Measurements from ENCODE around the gene APOB.

The APOB gene

GRCh38 chr2:21047141-21048009 is 3.5 kb upstream of the APOB start:
- no peak for ATAC-seq

- no peak for ATAC-seq
Measured at GRCh38 chr2:21046506-21046905, 2.6 kb upstream of the APOB start.

DNA sequence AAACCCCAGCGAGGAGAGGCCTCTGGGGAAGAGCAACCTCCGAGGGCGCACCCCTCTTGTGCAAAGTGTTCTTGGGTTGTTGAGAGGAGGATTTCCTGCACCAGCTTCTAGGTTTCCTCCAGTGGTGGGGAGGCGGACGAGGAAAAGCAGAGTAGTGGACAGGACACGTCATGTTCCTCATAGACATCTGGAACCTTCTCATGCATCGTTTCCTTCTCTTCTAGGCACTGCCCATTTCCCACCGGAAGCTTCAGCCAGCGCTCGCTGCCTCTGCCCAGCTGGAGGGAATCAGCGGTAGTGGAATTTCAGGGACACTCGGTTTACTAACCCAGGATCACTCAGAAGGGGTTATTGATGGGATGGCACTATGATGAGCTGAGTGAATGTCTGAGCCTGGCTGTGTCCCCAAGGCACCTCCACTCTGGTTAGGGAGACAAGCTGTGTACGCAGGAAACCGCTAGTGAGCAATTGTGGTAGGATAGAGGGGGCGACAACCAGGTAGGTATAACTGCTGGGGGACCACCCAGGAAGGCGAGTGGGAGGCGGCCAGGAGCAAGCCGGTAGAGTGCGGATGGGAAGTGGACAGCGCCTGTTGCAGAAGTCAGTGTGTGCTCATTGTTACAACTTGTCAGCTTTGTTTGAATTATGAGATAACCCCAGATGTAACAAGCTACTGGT is 960 bp upstream of the APOB start:
- no peak for ATAC-seq

- no peak for ATAC-seq
Measured at GRCh38 chr2:21042958-21043743, 722 bp downstream of the APOB start.

DNA sequence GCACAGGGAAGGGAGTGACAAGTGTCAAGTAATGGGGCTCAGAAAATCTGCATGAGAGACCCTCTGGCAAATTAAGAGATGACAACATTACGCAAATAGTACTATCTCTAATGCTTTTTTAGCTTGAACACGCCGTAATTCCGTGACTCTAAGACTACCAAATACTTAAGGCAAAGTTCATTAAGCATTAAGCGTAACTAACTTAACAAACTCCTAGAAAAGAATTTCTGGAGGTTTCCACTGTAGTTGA is 1.2 kb downstream of the APOB start:
- ATAC-seq: no peak

- no peak for ATAC-seq
Measured at GRCh38 chr2:21041943-21042707, 1.7 kb downstream of the APOB start.

- no peak for ATAC-seq
Measured at GRCh38 chr2:21041462-21041861, 2.4 kb downstream of the APOB start.

DNA sequence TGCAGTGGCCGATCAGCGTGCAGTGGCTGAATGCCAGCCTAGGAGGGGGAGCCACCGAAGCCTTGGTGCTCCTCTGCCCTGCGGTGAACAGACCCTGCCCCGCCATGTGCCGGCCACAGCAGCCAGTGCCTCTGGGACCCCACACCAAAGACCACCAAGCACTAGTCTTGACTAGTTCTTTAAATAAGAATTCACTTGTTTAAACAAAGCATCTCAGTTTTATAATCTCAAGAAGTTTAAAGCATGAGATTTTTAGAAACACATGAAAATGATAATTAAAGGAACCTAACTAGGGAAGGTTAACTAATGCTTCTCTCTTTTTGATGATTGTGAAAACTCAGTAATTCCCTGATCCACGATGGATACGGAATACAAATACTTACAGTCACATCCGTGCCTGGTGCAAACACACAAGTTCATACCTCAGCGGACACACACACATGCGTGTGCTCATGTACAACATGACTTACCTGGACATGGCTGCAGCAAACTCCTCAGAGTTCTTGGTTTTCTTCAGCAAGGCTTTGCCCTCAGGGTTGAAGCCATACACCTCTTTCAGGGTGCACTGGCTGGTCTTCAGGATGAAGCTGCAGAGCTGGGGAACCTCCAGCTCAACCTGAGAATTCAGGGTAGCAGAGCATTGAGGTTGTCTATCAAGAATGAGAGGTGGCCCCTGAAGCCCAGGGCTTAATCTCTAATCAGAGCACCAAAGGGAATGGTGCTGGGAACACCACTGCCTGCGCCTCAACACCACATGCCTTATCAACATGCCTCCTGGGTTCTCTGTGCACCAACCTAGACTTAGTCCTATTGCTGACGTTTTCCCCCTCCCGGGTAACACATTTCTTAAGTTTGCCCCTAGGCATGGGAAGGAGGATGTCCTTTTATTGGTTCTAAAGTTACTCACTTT is 3.1 kb downstream of the APOB start:
- no peak for ATAC-seq

DNA sequence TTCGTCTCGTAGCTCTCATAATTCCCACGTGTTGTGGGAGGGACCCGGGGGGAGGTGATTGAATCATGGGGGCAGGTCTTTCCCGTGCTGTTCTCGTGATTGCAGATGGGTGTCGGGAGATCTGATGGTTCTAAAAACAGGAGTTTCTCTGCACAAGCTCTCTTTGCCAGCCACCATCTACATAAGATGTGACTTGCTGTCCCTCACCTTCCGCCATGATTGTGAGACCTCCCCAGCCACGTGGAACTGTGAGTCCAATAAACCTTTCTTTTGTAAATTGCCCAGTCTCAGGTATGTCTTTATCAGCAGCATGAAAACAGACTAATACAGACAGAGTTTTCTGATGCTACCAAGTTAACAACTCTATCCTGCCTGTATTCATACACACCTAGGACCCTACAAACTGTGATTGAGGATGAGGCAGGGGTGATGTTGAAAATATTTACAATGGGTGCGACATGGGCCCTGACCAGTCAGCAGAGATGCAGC is 3.9 kb downstream of the APOB start:
- no peak for ATAC-seq

DNA sequence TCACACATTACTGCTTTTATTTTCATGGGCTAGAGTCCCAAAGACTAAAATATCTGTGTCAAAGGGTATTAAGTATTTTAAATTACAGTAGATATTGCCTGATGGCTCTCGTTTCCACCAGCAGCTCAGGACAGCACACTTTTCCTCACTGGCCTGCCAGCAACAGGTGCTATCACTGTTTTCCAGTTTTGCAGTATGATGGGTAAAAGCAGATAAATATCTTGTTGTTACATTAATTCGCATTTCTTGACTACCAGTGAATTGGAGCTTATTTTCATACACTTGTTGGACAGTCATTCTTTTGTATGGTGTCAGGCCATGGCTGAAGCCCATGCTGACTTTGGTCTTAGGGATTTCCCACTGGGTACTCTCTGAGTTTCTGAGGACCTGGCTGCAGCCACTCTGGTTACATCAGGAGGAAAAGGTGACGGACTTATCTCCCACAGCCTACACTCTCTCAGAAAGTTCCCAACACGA is 4.8 kb downstream of the APOB start:
- ATAC-seq: no peak

- no peak for ATAC-seq
Measured at GRCh38 chr2:21038403-21039073, 5.3 kb downstream of the APOB start.

DNA sequence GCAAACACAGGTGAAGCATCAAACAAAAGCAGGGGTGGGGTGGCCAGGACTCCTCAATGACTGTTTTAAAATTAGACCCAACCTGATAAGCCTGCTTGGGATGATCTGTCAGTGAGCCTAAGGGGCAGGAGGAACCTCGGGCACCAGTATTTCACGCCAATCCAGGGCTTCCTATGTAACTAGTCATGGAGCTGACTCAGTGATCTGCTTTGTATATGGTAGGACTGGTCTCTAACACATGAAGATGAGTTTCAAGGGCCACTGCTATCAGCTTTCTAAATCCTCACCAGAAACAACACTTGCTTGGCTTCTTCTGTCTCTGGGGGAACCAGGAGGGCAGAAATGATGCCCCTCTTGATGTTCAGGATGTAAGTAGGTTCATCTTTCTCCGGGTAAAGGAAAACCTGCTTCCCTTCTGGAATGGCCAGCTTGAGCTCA is 6.2 kb downstream of the APOB start:
- ATAC-seq: no peak

DNA sequence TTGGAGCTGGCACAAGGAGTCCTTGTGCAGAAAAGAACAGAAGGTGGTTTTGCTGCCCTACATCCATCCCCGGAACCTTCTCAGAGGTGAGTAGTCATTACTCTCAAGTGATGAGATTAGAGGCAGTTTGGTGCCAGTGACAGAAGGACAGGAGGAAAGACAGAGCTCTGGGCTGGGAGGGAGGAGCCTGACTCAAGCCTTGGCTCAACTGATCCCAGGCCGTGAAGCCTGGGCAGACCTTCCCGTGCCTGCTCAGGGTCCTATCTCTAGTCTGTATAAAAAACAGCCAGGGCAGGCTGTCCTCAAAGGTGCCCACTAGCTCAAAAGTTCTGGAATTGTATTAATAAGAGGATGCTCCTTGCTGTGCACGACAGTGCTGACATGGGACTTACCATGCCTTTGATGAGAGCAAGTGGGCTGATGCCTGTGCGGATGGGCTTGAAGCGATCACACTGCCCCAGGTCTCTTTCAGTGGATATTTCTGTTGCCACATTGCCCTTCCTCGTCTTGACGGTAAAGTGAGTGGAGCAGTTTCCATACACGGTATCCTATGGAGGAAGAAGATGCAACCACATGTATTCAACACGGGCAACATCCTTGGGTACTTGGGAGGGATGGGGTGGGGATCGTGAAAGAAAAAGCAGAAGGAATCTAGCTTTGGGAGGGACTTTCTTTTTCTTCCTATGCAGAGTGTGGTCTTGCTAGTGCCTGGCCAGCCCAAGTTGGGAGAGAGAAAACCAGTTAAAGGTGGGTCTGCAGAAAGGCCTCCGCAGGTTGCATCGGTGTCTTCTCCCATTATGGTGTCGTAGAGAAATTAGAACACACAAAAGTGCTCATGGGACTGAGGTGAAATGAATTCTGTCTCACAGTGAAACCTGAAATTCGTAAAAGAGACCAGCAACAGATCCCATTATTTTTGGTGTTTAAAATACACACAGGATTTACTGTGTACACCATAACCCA is 6.9 kb downstream of the APOB start:
- no peak for ATAC-seq

- no peak for ATAC-seq
Measured at GRCh38 chr2:21035974-21036707, 7.7 kb downstream of the APOB start.

DNA sequence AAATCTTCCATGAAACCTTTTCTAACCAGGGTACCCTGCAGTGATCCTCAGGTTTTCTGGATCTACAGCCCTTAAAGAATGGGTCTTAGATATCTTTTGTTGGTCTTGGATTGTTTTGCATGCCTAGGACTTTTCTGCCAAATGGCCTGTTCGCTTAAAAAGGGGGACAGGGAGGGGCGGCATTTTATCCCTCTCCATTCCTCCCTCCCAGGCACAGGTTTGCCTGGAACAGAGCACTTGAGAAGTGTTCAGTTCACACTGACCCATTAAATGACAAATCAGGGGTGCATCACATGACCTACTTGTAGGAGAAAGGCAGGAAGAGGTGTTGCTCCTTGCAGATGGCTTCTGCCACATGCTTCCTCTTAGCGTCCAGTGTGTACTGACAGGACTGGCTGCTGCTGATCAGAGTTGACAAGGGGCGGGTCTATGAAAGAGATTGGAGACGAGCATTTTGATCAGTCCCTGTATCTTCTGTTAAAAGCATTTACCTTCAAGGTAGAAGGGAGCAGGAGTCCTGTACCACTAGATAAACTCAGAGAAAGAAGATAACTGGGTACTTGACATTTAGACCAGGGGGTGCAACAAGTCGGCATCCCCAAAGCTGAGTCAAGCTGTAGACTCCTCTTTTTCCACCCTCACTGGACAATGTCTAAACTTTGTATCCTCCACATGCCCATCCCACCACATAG is 8.4 kb downstream of the APOB start:
- ATAC-seq: no peak

DNA sequence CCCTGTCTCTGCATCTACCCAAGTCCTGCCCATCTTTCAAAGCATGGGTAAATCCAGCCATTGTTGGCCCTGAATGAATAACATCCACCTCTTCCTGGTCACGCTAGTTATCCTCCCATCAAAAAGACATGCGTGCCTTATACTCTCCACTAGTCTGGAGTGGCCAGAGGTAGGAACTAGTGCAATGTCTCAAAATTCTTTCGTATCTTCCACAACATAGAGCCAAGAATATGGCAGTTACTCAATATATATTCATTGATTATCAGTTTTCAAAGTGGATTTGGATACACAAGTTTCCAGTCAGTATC is 8.9 kb downstream of the APOB start:
- ATAC-seq: no peak

- no peak for ATAC-seq
Measured at GRCh38 chr2:21034156-21034971, 9.5 kb downstream of the APOB start.

All from activated CD4-positive, CD25-positive, alpha-beta regulatory T cell treated with anti-CD3 and anti-CD28 coated beads, Interleukin-2, amount 50 U/mL, for 24 hours (primary cell).